ENCODE data around the gene KIFBP.
A peak's percentile ranks its signal among the peaks of the same experiment; 100 is the strongest.
"Not testable (repeated sequence)": the region's sequence is repeated elsewhere in the genome, so short reads cannot be mapped to it uniquely, and the experiment has no call there.

Gene KIFBP

GRCh38 chr10:69004821-69005220 is 16.2 kb downstream of the KIFBP start:
- no peak for DNase-seq

- DNase-seq = no peak
These were observed 17.3 kb downstream of the KIFBP start for GRCh38 chr10:69005704-69006485.

- DNase-seq = no peak
These were observed 18.7 kb downstream of the KIFBP start for GRCh38 chr10:69007260-69007659.

- DNase-seq = no peak
These were observed 20.8 kb downstream of the KIFBP start for GRCh38 chr10:69009360-69009759.

GRCh38 chr10:69010151-69010640 is 21.6 kb downstream of the KIFBP start:
- DNase-seq = no peak

- not testable (repeated sequence) for DNase-seq
These were observed 24.2 kb downstream of the KIFBP start for GRCh38 chr10:69012778-69013177.

- no peak for DNase-seq
These were observed 25.6 kb downstream of the KIFBP start for GRCh38 chr10:69014171-69014570.

- DNase-seq = no peak
These were observed 30.0 kb downstream of the KIFBP start for GRCh38 chr10:69018613-69019012.

- no peak for DNase-seq
These were observed 34.0 kb downstream of the KIFBP start for GRCh38 chr10:69022611-69023010.

- DNase-seq = no peak
These were observed 36.8 kb downstream of the KIFBP start for GRCh38 chr10:69025370-69025896.

GRCh38 chr10:69033256-69033655 is 44.7 kb downstream of the KIFBP start:
- DNase-seq = no peak

GRCh38 chr10:69037489-69037888 is 48.9 kb downstream of the KIFBP start:
- no peak for DNase-seq

GRCh38 chr10:69040904-69041303 is 52.3 kb downstream of the KIFBP start:
- not testable (repeated sequence) for DNase-seq

- no peak for DNase-seq
These were observed 53.8 kb downstream of the KIFBP start for GRCh38 chr10:69042417-69042816.

- DNase-seq = no peak
These were observed 54.2 kb downstream of the KIFBP start for GRCh38 chr10:69042838-69043237.

GRCh38 chr10:69043931-69044531 is 55.4 kb downstream of the KIFBP start:
- peak; percentile 12 to 14 for DNase-seq

GRCh38 chr10:69044546-69044945 is 55.9 kb downstream of the KIFBP start:
- DNase-seq = no peak

GRCh38 chr10:69045441-69046300 is 57.1 kb downstream of the KIFBP start:
- DNase-seq = peak in 1 of 2 experiments; percentile 5

GRCh38 chr10:69047111-69047832 is 58.7 kb downstream of the KIFBP start:
- no peak for DNase-seq

- peak; percentile 13 to 20 for DNase-seq
These were observed 59.5 kb downstream of the KIFBP start for GRCh38 chr10:69048103-69048502.

- no peak for DNase-seq
These were observed 61.0 kb downstream of the KIFBP start for GRCh38 chr10:69049566-69049961.

- no peak for DNase-seq
These were observed 62.7 kb downstream of the KIFBP start for GRCh38 chr10:69051303-69051702.
